MM.1S (cell line): Measurements from ENCODE around the gene NKX6-2.

ENCODE experiments used
- DNase-seq: peaks from one replicate; pipeline ENCODE4 v3.0.0-alpha.2; 2015
- H2AFZ ChIP-seq: fragments of 300-600 bp; sonication (generic); 2 replicates; pipeline ENCODE4 v1.6.0; 2016; ENCODE audit warnings: antibody characterized with exemption, low read length
- H3F3A ChIP-seq: fragments of 300-600 bp; sonication (generic); 2 replicates; pipeline ENCODE4 v1.6.1; 2016; ENCODE audit warnings: mild to moderate bottlenecking, antibody characterized with exemption, low read length, moderate library complexity, mixed read lengths; ENCODE audit not compliant: insufficient read depth
- H3K27ac ChIP-seq: fragments of 300-600 bp; sonication (generic); 2 replicates; pipeline ENCODE4 v1.5.1; 2016; ENCODE audit warnings: mild to moderate bottlenecking, low read length
- H3K27me3 ChIP-seq: fragments of 300-600 bp; sonication (generic); replicated peaks from 2 replicates; pipeline ENCODE4 v1.6.0; 2016; ENCODE audit warnings: low read length; ENCODE audit not compliant: insufficient read depth
- H3K36me3 ChIP-seq: fragments of 300-600 bp; sonication (generic); replicated peaks from 2 replicates; pipeline ENCODE4 v1.6.1; 2016; ENCODE audit warnings: mild to moderate bottlenecking, low read length, mixed read lengths; ENCODE audit not compliant: insufficient read depth
- H3K4me1 ChIP-seq: fragments of 300-600 bp; sonication (generic); 2 replicates; pipeline ENCODE4 v1.6.1; 2016; ENCODE audit warnings: low read length, mixed read lengths
- H3K4me2 ChIP-seq: fragments of 300-600 bp; sonication (generic); 2 replicates; pipeline ENCODE4 v1.6.0; 2016; ENCODE audit warnings: low read depth, low read length
- H3K4me3 ChIP-seq: fragments of 300-600 bp; sonication (generic); 2 replicates; pipeline ENCODE4 v1.5.1; 2016; ENCODE audit warnings: low read length, mixed read lengths
- H3K79me2 ChIP-seq: fragments of 300-600 bp; sonication (generic); 2 replicates; pipeline ENCODE4 v1.6.1; 2016; ENCODE audit warnings: mixed run types, low read length, mixed read lengths
- H3K9ac ChIP-seq: fragments of 300-600 bp; sonication (generic); 2 replicates; pipeline ENCODE4 v1.6.1; 2016; ENCODE audit warnings: low read length, mixed read lengths
- H3K9me2 ChIP-seq: fragments of 300-600 bp; sonication (generic); replicated peaks from 2 replicates; pipeline ENCODE4 v1.6.1; 2016; ENCODE audit warnings: mild to moderate bottlenecking, low read length, mixed read lengths; ENCODE audit not compliant: insufficient read depth
- H3K9me3 ChIP-seq: fragments of 300-600 bp; sonication (generic); replicated peaks from 2 replicates; pipeline ENCODE4 v1.6.1; 2016; ENCODE audit warnings: mild to moderate bottlenecking, low read length, mixed read lengths; ENCODE audit not compliant: insufficient read depth
- H4K20me1 ChIP-seq: fragments of 300-600 bp; sonication (generic); 2 replicates; pipeline ENCODE4 v1.6.1; 2016; ENCODE audit warnings: mild to moderate bottlenecking, low read length, moderate library complexity, mixed read lengths; ENCODE audit not compliant: insufficient read depth
- CTCF ChIP-seq: fragments of 300-600 bp; sonication (generic); IDR thresholded peaks from 2 replicates; pipeline ENCODE4 v1.5.1; 2016; ENCODE audit warnings: antibody characterized with exemption, low read length, mixed read lengths
- EZH2 ChIP-seq: fragments of 300-600 bp; sonication (generic); optimal IDR thresholded peaks from 2 replicates; pipeline ENCODE3; 2017; ENCODE audit warnings: low read depth, mild to moderate bottlenecking, antibody characterized with exemption, low read length, mixed read lengths
- EZH2phosphoT487 ChIP-seq: fragments of 300-600 bp; sonication (generic); IDR thresholded peaks from 2 replicates; pipeline ENCODE4 v1.6.1; 2018; ENCODE audit warnings: antibody characterized with exemption, low read length

The NKX6-2 gene

GRCh38 chr10:132779549-132780294, 6.2 kb downstream of the NKX6-2 start:
- no peaks in the 10 kb centered on the region for H3K36me3 ChIP-seq
- no peaks in the 10 kb centered on the region for H4K20me1 ChIP-seq
- no peaks in the 10 kb centered on the region for H3F3A ChIP-seq
- no peak overlapping the region for H3K4me3 ChIP-seq
- no peaks in the 10 kb centered on the region for H3K27me3 ChIP-seq
- H3K4me2 ChIP-seq: no peak overlapping the region
- H3K4me1 ChIP-seq: no peaks in the 10 kb centered on the region
- no peaks in the 10 kb centered on the region for H3K9me3 ChIP-seq
- no peak overlapping the region for H3K9ac ChIP-seq
- no peak overlapping the region for H2AFZ ChIP-seq
- H3K9me2 ChIP-seq: no peaks in the 10 kb centered on the region
- H3K79me2 ChIP-seq: no peaks in the 10 kb centered on the region
- H3K27ac ChIP-seq: no peak overlapping the region
- DNase-seq: no peak
- no peak for TF ChIP-seq EZH2phosphoT487
- no peak for TF ChIP-seq EZH2
- no peak for TF ChIP-seq CTCF

DNA sequence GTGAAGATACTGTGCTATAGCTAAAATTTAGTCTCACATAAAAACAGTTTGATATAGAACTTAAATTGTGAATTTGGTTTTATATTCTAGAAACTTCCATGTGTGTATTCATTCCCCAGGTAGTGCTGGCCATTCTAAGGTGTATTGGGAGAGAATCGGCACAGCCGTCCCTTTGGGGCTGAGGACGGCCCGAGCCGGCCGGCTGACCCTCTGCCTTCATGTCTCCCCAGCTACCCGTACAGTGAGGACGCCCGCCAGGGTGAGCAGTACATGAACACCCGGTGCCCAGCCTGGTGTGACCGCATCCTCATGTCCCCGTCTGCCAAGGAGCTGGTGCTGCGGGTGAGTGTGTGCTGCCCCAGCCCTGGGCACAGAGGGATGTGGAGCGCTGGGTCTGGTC, 8.5 kb downstream of the NKX6-2 start:
- Histone ChIP-seq H3K4me3 (no peak overlapping the region), H3K9me2 (no peaks in the 10 kb centered on the region), H3K27me3 (no peaks in the 10 kb centered on the region), H3K4me2 (no peak overlapping the region), H3K36me3 (no peaks in the 10 kb centered on the region), H3F3A (no peaks in the 10 kb centered on the region), H3K27ac (no peak overlapping the region), H3K9ac (no peak overlapping the region), H3K79me2 (no peaks in the 10 kb centered on the region), H2AFZ (no peak overlapping the region), H3K4me1 (no peaks in the 10 kb centered on the region), H4K20me1 (no peaks in the 10 kb centered on the region), H3K9me3 (no peaks in the 10 kb centered on the region)
- DNase-seq: no peak
- TF ChIP-seq EZH2 (no peak), EZH2phosphoT487 (no peak), CTCF (no peak)

GRCh38 chr10:132776821-132777220, 9.1 kb downstream of the NKX6-2 start:
- Histone ChIP-seq H3K4me1 (no peaks in the 10 kb centered on the region), H3K9ac (no peak overlapping the region), H3K27me3 (no peaks in the 10 kb centered on the region), H3K9me3 (no peaks in the 10 kb centered on the region), H3K27ac (no peak overlapping the region), H3K4me2 (no peak overlapping the region), H3K9me2 (no peaks in the 10 kb centered on the region), H3K79me2 (no peaks in the 10 kb centered on the region), H4K20me1 (no peaks in the 10 kb centered on the region), H3K36me3 (no peaks in the 10 kb centered on the region), H2AFZ (no peak overlapping the region), H3K4me3 (no peak overlapping the region), H3F3A (no peaks in the 10 kb centered on the region)
- TF ChIP-seq CTCF (no peak), EZH2phosphoT487 (no peak), EZH2 (no peak)
- no peak for DNase-seq
